HCT116 (cell line): Measurements from ENCODE around the gene CD34. TPM values are rescaled to one million over a fixed set of nuclear protein-coding genes. Genes with fewer than 3 reads are reported as not detected.

ENCODE experiments used
- ATAC-seq: fragments of 200-7000 bp; cut with Tn5 transposase; 2 replicates; pipeline ENCODE4 v1.9.1; 2020; ENCODE audit warnings: mild to moderate bottlenecking, moderate library complexity
- BruUV-seq: library from RNA; stranded (reverse); fragments of 400-500 nt; replicated peaks from 2 replicates; lab custom pipeline; 2021; lab: Mats Ljungman, UMichigan
- CTCF ChIA-PET: fragments of 300-600 bp; sonication (Branson Sonifier 250); formaldehyde crosslinking; loops from one replicate; lab custom pipeline; 2021; ENCODE audit warnings: antibody characterized with exemption; lab: Charles Lee
- POLR2A ChIA-PET: fragments of 300-600, 350-600 bp; sonication (Branson Sonifier 250); formaldehyde crosslinking; loops from one replicate; lab custom pipeline; 2021; ENCODE audit warnings: antibody characterized with exemption; lab: Charles Lee
- RAD21 ChIA-PET, 2 experiments: fragments of 300-600 bp; sonication (Branson Sonifier 250); formaldehyde crosslinking; loops; one replicate each; lab custom pipeline; 2023; ENCODE audit warnings: low total read pairs in 2 of 2; ENCODE audit not compliant: uncharacterized antibody in 2 of 2, unreplicated experiment in 2 of 2, low non-redundant PET in 1 of 2; lab: Charles Lee
- DNase-seq: peaks from one replicate; pipeline ENCODE4 v3.0.0-alpha.2; 2010; ENCODE audit warnings: low read depth, low spot score
- H2AFZ ChIP-seq: fragments of 200-600 bp; shearing (Covaris generic), sonication (generic); 2 replicates; pipeline ENCODE4 v1.6.1; 2017; ENCODE audit warnings: low read depth, mixed run types, mixed read lengths, antibody characterized with exemption, low read length; ENCODE audit not compliant: poor library complexity, severe bottlenecking
- H3K27ac ChIP-seq: 2 replicates; pipeline ENCODE4 v1.5.1; 2012; ENCODE audit warnings: low read depth, low read length
- H3K27me3 ChIP-seq: fragments of 200-600 bp; sonication (generic); 2 replicates; pipeline ENCODE4 v1.6.1; 2016; ENCODE audit warnings: mixed run types, low read length, mixed read lengths; ENCODE audit not compliant: insufficient read depth
- H3K36me3 ChIP-seq, 2 experiments: fragments of 200-500 bp in 1 of 2; fragments of 200-600 bp in 1 of 2; sonication (Bioruptor generic) in 1 of 2; sonication (generic) in 1 of 2; 2 replicates each; pipeline versions ENCODE4 v1.5.1 to v1.6.1; 2014 to 2016; ENCODE audit warnings: low read length in 2 of 2, inconsistent platforms in 1 of 2, mixed read lengths in 1 of 2, mixed run types in 1 of 2; ENCODE audit not compliant: insufficient read depth in 2 of 2, control insufficient read depth in 1 of 2
- H3K4me1 ChIP-seq, 2 experiments: fragments of 200-600 bp in 1 of 2; sonication (generic) in 1 of 2; 2 replicates each; pipeline versions ENCODE4 v1.5.1 to v1.6.1; 2012 to 2017; ENCODE audit warnings: low read length in 2 of 2, inconsistent platforms in 1 of 2, mild to moderate bottlenecking in 1 of 2, mixed read lengths in 1 of 2, mixed run types in 1 of 2, moderate library complexity in 1 of 2; ENCODE audit not compliant: insufficient read depth in 2 of 2, control insufficient read depth in 1 of 2
- H3K4me2 ChIP-seq: fragments of 200-600 bp; sonication (generic); 2 replicates; pipeline ENCODE4 v1.6.1; 2017; ENCODE audit warnings: mixed run types, low read length, mixed read lengths
- H3K4me3 ChIP-seq, 2 experiments: fragments of 200-600 bp in 1 of 2; sonication (generic) in 1 of 2; replicated peaks in 1 of 2; 2 replicates each; pipeline ENCODE4 v1.5.1; 2011 to 2016; ENCODE audit warnings: low read length in 2 of 2, control low read depth in 1 of 2, low read depth in 1 of 2, mild to moderate bottlenecking in 1 of 2, mixed read lengths in 1 of 2, mixed run types in 1 of 2
- H3K79me2 ChIP-seq: fragments of 200-600 bp; sonication (generic); 2 replicates; pipeline ENCODE4 v1.6.1; 2017; ENCODE audit warnings: mild to moderate bottlenecking, mixed run types, low read length, moderate library complexity, mixed read lengths; ENCODE audit not compliant: insufficient read depth
- H3K9ac ChIP-seq: fragments of 200-600 bp; sonication (generic); 2 replicates; pipeline ENCODE4 v1.6.1; 2016; ENCODE audit warnings: low read length, mixed read lengths
- H3K9me2 ChIP-seq: fragments of 200-600 bp; sonication (generic), shearing (Covaris generic); 2 replicates; pipeline ENCODE4 v1.6.1; 2017; ENCODE audit warnings: mixed run types, mild to moderate bottlenecking, moderate library complexity; ENCODE audit not compliant: insufficient read depth
- H3K9me3 ChIP-seq, 2 experiments: fragments of 200-500 bp in 1 of 2; fragments of 200-600 bp in 1 of 2; sonication (Bioruptor generic) in 1 of 2; sonication (generic) in 1 of 2; 2 replicates each; pipeline ENCODE4 v1.6.1; 2014 to 2017; ENCODE audit warnings: low read length in 2 of 2, mixed read lengths in 2 of 2, inconsistent platforms in 1 of 2, low read depth in 1 of 2, mild to moderate bottlenecking in 1 of 2, mixed run types in 1 of 2, moderate library complexity in 1 of 2; ENCODE audit not compliant: control insufficient read depth in 1 of 2, insufficient read depth in 1 of 2
- H4K20me1 ChIP-seq: fragments of 200-600 bp; sonication (generic), shearing (Covaris generic); 2 replicates; pipeline ENCODE4 v1.6.1; 2017; ENCODE audit warnings: mixed run types, mild to moderate bottlenecking, moderate library complexity; ENCODE audit not compliant: insufficient read depth
- CBX3 ChIP-seq: IDR thresholded peaks from 2 replicates; pipeline ENCODE4 v1.6.1; 2012; ENCODE audit warnings: low read depth
- CEBPB ChIP-seq: IDR thresholded peaks from 2 replicates; pipeline ENCODE4 v1.6.1; 2012; ENCODE audit warnings: low read depth
- EGR1 ChIP-seq: IDR thresholded peaks from 2 replicates; pipeline ENCODE4 v1.6.1; 2012; ENCODE audit warnings: low read depth
- EZH2 ChIP-seq: fragments of 200-600 bp; sonication (generic); IDR thresholded peaks from 2 replicates; pipeline ENCODE4 v1.6.1; 2017; ENCODE audit warnings: antibody characterized with exemption, mixed run types
- POLR2A ChIP-seq: IDR thresholded peaks from 2 replicates; pipeline ENCODE4 v1.7.0; 2011; ENCODE audit warnings: borderline replicate concordance; ENCODE audit not compliant: insufficient read depth, insufficient read length; ENCODE audit errors: extremely low read depth
- POLR2AphosphoS5 ChIP-seq: IDR thresholded peaks from 2 replicates; pipeline ENCODE4 v1.6.1; 2011; ENCODE audit warnings: mild to moderate bottlenecking, low read depth, low read length, moderate library complexity
- RAD21 ChIP-seq: IDR thresholded peaks from 2 replicates; pipeline ENCODE4 v1.6.1; 2012; ENCODE audit warnings: low read depth, mild to moderate bottlenecking
- SP1 ChIP-seq: IDR thresholded peaks from 2 replicates; pipeline ENCODE4 v1.6.1; 2012; ENCODE audit warnings: low read depth
- TCF7L2 ChIP-seq: IDR thresholded peaks from 2 replicates; pipeline ENCODE4 v1.7.0; 2011; ENCODE audit warnings: borderline replicate concordance, inconsistent platforms; ENCODE audit not compliant: insufficient read depth, insufficient read length; ENCODE audit errors: extremely low read depth
- intact Hi-C: fragments of 100-400 bp; cut with micrococcal nuclease; formaldehyde crosslinking; loops from 2 replicates; pipeline ENCODE4 v1.10.0; 2022
- total RNA-seq: library from RNA; stranded (reverse); gene quantifications from one replicate; pipeline ENCODE4 v1.2.1, GENCODE V29; 2021; ENCODE audit not compliant: unreplicated experiment
- TF ChIP-seq, protein P1 (sequence below): IDR thresholded peaks from 2 replicates; pipeline ENCODE4 v1.6.1; 2012
- TF ChIP-seq, protein P2 (sequence below): IDR thresholded peaks from 2 replicates; pipeline ENCODE4 v1.6.1; 2012; ENCODE audit warnings: low read depth

The CD34 gene
- total RNA-seq, 1 experiment from 2014 or later, result 0.07 TPM

DNA sequence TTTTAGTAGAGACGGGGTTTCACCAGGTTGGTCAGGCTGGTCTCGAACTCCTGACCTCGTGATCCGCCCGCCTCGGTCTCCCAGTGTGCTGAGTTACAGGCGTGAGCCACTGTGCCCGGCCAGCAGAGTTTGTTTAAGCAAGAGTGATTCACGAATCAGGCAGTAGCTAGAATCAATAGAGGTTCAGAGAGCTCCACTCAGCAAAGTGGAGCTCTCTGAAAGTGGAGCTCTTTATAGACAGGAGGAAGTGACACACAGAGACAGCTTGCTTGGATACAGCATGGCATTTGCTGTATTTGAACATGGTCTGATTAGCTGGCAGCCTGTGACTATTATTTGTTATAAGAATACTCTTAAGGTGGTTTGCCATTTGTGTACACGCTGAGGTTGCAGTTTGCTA, 27.1 kb upstream of the CD34 start:
- no peaks in the 10 kb centered on the region for H4K20me1 ChIP-seq
- no peaks in the 10 kb centered on the region for H3K36me3 ChIP-seq
- H3K4me2 ChIP-seq, result no peak overlapping the region
- BruUV-seq, result no TSS peak
- H3K27ac ChIP-seq, result no peak overlapping the region
- ChIA-PET CTCF (no interaction called here), RAD21 (interaction anchor here in 1 of 2 experiments (0.7 kb wide), 1 partner anchor 127 kb away, joined by 3 read pairs; no protein-coding TSS in a partner anchor), POLR2A (no interaction called here)
- intact Hi-C loops, result no loop called here
- no peaks in the 10 kb centered on the region for H3K4me1 ChIP-seq
- H3K79me2 ChIP-seq, result no peaks in the 10 kb centered on the region
- no peak; the same call in 1 of the 2 replicates for ATAC-seq
- no peaks in the 10 kb centered on the region for H3K9me2 ChIP-seq
- no peak overlapping the region for H3K9ac ChIP-seq
- no peaks in the 10 kb centered on the region for H3K27me3 ChIP-seq
- no peak overlapping the region for H2AFZ ChIP-seq
- DNase-seq, result no peak
- no peaks in the 10 kb centered on the region for H3K9me3 ChIP-seq
- TF ChIP-seq, protein P1, sequence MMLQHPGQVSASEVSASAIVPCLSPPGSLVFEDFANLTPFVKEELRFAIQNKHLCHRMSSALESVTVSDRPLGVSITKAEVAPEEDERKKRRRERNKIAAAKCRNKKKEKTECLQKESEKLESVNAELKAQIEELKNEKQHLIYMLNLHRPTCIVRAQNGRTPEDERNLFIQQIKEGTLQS, result no peak
- TF ChIP-seq CEBPB (no peak), POLR2A (no peak), EZH2 (no peak), RAD21 (no peak), POLR2AphosphoS5 (no peak), CBX3 (no peak), TCF7L2 (no peak), SP1 (no peak), EGR1 (no peak)
- TF ChIP-seq, protein P2, sequence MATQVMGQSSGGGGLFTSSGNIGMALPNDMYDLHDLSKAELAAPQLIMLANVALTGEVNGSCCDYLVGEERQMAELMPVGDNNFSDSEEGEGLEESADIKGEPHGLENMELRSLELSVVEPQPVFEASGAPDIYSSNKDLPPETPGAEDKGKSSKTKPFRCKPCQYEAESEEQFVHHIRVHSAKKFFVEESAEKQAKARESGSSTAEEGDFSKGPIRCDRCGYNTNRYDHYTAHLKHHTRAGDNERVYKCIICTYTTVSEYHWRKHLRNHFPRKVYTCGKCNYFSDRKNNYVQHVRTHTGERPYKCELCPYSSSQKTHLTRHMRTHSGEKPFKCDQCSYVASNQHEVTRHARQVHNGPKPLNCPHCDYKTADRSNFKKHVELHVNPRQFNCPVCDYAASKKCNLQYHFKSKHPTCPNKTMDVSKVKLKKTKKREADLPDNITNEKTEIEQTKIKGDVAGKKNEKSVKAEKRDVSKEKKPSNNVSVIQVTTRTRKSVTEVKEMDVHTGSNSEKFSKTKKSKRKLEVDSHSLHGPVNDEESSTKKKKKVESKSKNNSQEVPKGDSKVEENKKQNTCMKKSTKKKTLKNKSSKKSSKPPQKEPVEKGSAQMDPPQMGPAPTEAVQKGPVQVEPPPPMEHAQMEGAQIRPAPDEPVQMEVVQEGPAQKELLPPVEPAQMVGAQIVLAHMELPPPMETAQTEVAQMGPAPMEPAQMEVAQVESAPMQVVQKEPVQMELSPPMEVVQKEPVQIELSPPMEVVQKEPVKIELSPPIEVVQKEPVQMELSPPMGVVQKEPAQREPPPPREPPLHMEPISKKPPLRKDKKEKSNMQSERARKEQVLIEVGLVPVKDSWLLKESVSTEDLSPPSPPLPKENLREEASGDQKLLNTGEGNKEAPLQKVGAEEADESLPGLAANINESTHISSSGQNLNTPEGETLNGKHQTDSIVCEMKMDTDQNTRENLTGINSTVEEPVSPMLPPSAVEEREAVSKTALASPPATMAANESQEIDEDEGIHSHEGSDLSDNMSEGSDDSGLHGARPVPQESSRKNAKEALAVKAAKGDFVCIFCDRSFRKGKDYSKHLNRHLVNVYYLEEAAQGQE, result no peak
- H3K4me3 ChIP-seq, result no peak overlapping the region
